ENCODE data around the gene ID3.
"Not testable (repeated sequence)": the region's sequence is repeated elsewhere in the genome, so short reads cannot be mapped to it uniquely, and the experiment has no call there.

ID3 gene

DNA sequence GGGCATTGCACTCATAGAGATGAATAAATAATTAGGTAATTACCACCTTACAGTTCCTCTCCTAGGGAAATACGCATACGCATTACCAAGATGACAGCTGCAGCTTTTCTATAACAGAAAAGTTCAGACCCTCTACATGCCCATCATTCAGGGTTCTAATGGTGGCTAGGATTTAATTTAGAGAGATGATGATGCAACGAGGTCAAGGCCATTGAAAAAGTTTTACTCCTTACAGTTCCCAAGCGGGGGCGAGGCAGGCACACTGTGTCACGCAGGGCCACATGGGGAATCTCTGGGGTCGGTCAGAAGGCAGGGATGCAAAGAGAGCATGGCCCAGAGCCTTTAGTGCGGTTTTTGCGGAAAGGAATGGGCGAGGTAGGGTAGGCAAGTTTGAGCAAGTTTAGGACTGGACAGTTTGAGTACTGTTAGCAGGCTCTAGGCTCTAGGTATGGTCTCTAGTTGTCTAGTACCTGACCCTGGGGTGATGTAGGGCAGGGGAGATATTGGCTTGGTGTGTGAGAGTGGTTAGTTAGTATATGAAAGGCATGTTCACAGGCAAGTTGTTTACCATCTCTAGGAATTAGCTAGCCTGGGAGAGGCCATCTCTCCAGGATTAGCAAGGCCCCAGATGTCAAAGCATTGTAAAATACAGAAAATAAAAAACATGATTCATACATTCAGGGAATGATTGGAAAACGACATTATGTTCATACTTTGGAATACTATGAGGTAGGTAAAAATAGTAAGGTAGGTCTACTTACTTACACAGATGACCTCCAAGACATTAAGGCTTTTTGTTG is 29.6 kb upstream of the ID3 start:
- DNase-seq: no peak

DNA sequence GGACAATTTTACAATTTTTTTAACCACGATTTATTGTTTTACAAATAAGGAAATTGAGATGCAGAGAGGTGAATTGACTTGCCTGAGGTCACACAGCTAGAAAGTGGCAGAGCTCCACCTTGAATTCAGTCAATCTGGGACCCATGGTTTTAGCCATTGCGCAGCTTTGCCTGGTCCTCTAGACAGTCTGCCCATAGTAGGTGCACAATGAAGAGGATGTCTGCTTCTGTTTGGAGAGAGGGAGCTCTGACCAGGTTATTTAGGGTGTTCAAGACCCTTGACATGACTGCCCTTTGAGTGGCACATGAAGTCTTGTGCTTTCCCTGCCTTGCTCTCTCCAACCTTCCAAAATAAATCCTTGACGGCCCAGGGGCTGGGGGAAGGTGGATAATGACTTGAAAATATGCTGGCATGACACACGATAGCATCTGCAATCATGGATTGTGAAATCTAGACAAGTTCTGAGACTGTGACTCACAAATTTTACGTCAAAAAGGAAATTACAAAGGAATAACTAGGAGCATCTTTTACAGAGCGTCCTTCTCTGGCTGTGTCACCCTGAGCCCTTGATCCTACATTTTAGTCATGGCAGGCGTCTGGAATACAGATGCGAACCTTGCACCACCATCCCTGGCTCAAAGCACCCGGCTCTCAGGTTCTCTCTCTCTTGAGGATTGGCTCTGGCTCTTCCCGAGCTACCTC is 26.2 kb upstream of the ID3 start:
- no peak for DNase-seq

GRCh38 chr1:23583727-23584126 is 24.4 kb upstream of the ID3 start:
- not testable (repeated sequence) for DNase-seq

- no peak for DNase-seq
Measured at GRCh38 chr1:23582820-23583219, 23.5 kb upstream of the ID3 start.

DNA sequence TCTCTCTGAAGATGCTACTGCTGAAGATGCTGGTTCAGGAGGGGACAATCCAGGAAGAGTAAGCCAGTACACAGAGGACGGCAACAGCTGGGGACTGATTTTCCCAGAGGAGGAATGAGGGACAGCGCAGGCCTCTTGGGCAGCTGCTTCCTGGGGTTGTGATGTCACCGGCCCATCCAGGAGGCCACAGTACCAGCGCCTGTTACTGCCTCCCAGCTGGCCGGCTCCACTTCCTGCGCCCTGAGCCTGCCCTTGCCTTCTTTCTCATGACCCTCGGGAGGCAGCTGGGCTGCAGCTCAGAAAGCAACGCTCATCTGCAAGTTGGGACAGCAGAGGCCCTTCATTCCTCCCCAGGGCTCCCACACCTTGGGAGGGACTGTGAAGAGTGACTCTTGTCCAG is 21.9 kb upstream of the ID3 start:
- no peak for DNase-seq

DNA sequence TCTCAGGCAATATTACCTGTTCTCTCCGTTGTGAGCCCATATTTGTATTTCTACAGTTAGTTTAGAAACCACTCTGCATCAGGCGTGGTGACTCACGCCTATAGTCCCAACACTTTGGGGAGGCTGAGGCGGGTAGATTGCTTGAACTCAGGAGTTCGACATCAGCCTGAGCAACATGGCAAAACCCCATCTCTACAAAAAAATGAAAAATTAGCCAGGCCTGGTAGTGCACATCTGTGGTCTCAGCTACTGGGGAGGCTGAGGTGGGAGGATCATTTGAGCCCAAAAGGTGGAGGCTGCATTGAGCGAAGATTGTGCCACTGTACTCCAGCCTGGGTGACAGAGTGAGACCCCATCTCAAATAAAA is 19.7 kb upstream of the ID3 start:
- no peak for DNase-seq

DNA sequence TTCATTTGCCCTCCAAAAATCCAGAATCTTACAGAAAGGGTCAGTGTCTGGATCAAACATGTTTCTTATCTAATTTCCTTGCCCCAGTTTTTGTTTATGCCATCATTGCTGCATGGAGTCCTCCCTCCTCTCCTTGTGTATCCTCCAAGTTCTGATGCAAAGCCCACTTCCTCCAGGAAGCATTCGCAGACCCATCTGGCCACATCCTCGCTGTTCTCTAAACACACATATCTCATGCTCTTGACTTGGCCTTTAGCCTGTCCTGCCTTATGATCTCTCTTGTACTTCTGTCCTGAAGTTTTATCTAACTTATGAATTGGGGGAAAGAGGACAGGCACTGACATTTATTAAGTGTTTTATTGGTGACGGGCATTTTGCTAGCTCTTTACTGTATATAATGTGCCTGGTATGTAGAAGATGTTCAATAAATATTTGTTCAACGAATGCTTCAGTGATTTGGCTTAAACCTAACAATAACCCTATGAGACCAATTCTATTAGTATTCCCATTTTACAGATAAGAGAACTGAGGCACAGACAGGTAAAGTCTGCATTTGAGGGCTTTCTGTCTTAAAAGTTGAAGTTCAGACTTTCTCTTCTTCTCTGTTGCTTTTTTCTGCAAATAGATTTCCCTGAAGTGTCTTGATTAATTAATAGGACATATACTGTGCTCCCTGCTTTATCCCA is 19.2 kb upstream of the ID3 start:
- DNase-seq: no peak

DNA sequence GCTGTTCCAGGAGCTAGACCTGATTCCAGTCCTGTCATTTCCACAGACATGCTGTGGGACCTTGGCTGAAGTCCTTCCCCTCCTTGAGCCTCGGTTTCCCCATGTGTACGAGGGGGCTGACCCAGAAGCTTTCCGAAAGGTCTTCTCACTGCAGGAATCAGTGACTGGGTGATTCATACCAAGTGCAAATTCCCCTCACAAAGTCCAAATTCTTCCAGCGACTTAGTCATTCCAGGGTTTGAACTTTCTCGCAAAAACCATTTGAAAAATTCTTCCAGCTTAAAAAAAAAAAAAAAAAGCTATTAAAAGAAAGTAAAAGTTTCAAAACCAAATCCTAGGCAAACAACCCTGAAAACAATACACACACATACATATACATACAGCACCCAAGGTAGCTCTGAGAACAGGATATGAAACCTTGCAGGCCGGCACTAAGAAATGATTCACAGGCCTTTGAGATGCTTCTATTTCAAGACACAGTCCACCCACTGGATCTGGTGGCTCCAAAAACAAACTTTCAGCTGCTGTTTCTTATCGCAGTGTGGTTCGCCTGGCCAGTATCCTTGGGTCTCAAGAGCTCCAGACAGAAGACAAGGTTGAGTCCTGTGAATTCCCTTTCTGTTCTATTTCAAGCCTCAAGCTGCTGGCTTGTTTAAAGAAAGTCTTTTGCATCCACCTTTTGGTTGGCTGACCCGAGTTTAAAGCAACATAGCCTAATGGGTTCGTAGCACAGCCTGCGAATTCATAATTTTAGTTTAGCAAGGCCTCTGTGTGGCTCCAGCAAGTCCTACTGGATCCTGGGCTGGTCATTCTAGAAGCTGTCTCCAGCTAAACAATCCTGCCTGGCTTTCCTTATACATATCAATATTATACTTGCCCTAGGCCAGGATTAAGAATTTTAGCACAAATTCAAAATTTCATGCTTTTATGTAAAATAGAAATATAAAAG is 18.0 kb upstream of the ID3 start:
- peak in 1 of 5 experiments; percentile 76 for DNase-seq

- DNase-seq: no peak
Measured at GRCh38 chr1:23576338-23577055, 17.2 kb upstream of the ID3 start.

DNA sequence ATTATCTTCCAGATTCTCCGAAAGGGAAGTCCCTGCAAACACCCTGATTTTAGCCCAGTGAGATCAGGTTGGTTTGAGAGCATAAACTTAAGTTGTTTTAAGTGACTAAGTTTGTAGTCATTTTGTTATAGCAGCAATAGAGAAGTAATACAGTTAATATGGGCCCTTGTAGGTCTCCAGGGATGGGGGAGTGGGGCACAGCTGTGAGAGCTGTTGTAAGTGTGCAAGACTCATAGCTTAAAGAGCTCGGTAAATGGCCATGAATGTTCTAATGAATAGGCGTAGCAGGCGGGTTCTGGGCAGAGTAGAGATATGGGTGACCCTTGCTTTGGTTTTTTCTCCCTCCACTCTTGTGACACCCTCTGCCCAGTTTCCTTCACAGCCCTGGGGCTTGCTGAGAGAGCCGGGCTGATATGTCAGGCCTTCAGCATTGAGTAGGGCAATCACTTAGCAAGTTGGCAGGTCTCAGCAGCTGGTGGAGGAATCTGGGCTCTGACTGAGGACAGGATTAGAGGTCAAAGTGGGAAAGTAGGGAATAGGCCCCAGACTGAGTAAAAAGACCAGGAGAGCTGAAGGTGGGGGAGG is 16.0 kb upstream of the ID3 start:
- no peak for DNase-seq

DNA sequence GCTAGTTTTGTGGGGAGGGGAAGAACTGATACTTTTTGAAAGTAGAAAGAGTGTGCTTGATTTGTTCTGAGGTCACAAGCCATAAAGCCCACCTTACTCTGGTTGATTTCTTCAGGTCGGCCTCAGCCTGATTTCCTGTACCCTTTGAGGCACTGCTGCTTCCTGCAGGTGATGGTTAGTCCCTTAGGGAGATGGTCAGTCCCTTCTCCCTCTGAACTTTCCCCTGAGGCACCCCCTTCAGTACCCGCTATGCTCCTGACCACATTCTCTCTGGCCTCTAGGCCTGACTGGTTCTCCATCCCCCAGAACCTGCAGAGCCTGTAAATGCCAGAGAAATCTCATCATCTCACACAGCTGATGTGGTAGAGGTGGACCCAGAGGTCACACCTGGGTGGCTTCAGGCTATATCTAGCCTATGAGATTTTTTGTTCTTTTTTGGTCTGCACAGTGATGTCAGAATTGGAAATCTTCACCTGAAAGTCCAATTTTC is 15.0 kb upstream of the ID3 start:
- no peak for DNase-seq

DNA sequence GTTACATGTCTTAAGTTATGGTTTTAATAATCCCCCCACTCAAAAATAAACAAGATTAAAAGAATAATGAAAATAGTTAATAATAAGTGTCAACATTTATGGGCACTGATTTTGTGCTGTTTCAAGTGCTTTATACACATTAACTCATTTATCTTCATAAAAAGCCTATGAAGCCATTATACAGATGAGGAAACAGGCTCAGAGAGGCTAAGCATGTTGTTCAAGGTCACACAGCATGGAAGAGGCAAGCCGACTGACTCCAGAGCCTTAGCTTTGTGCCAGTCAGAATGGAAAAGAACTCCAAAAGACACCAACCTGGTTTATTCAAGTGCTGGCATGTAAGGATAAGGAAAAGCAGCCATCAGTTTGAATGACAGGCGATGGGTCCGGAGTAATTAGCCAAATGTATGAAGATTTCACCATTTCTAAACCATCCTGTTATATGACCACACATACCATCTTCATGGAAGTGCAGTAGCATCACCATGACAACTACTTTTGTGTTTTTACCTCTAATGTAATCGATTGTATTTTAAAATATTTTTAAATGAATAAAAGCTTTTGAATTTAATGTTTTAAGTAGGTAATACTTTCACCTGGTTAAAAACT is 14.4 kb upstream of the ID3 start:
- no peak for DNase-seq

DNA sequence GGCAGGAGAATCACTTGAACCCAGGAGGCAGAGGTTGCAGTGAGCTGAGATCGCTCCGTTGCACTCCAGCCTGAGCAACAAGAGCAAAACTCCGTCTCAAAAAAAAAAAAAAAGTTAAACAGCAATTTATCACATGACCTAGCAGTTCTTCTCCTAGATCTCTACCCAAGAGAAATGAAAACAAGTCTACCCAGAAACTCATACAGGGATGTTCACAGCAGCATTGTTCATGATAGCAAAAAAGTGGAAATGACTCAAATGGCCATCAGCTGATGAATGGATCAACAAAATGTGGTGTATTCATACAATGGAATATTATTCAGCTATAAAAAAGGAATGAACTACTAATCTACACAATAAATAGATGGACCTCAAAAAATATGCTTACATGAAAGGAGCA is 12.2 kb upstream of the ID3 start:
- DNase-seq: no peak

DNA sequence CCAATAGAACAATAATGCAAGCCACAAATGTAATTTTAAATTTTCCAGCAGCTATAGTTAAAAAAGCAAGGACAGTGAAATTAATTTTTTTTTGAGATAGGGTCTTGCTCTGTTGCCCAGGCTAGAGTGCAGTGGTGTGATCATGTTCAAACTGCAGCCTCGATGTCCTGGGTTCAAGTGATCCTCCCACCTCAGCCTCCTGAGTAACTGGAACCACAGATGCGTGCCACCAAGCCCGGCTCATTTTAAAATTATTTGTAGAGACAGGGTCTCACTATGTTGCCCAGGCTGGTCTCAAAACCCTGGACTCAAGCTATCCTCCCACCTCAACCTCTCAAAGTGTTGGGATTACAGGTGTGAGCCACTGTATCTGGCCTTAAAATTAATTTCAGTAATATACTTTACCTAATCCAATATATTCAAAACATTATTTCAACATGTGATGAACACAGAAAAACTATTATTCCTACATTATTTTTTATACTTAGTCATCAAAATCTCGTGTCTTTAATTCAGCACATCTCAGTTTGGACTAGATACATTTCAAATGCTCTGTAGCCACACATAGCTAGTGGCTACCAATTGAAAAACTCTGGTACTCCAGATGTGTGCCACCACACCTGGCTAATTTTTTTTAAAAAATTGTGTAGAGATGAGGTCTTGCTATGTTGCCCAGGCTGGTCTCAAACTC is 10.8 kb upstream of the ID3 start:
- no peak for DNase-seq

GRCh38 chr1:23568608-23569383 is 9.5 kb upstream of the ID3 start:
- no peak for DNase-seq

DNA sequence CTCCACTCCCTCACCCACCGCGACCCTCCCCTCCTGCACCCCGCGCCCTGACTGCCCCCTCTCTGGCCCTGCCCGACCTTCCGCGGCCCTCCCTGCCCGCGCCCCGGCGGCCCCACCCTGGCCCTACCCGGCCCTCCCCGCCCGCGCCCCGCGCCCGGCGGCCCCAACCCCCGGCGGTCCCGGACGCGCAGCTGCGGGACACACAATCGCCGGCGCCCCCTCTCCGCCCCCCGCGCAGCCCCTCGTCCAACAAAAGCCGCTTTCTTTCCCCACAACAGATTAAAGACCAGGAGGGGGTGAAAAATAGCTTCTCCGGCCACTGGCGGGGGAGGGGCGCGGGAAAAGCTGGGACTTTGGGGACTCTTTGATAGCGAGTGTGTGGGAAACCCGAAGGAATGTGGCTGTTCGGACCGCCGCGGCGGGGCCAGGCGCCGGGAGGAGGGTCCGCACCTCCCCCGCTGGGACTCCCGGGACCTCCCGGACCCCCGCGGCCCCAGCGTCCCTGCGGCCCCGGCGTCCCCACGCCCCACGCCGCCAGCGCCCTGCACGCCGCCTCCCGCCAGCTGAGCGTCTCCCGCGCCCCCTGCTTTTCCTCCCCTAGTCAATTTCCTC is 8.8 kb upstream of the ID3 start:
- DNase-seq: no peak

- DNase-seq: no peak
Measured at GRCh38 chr1:23567629-23567995, 8.3 kb upstream of the ID3 start.

DNA sequence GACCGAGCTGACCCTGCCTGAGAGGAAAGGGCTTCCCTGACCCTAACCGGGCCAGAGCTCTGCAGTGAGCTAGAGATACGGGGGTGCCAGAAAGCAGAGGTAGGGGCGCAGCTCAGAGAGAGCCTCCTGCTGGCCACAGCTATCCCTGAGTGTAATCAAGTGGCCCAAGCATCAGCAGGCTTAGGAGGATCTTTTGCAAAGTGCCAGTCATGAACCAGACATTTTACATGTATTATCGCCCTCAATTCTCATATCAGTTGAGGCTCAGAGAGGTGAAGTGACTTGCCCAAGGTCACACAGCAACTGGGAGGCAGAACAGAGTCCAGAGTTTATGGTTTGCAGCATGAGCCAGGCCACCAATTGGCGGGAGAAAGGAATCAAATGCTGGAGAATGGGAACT is 7.0 kb upstream of the ID3 start:
- no peak for DNase-seq

GRCh38 chr1:23565776-23566175 is 6.5 kb upstream of the ID3 start:
- DNase-seq: no peak

All from T-helper 2 cell (primary cell).